Measurements from ENCODE around the gene CD19.
"Not testable (repeated sequence)": the region's sequence is repeated elsewhere in the genome, so short reads cannot be mapped to it uniquely, and the experiment has no call there.

CD19 gene

GRCh38 chr16:28905800-28906372 lies 25.9 kb upstream of the CD19 start:
- no peak for DNase-seq (ENCODE audit: low read depth in 3 of 3)

GRCh38 chr16:28910086-28911031 lies 21.4 kb upstream of the CD19 start:
- DNase-seq (ENCODE audit: low read depth in 3 of 3): no peak

- DNase-seq (ENCODE audit: low read depth in 3 of 3): no peak
These were observed 19.2 kb upstream of the CD19 start for GRCh38 chr16:28912558-28912957.

GRCh38 chr16:28913946-28914724 lies 17.6 kb upstream of the CD19 start:
- no peak for DNase-seq (ENCODE audit: low read depth in 3 of 3)

- DNase-seq (ENCODE audit: low read depth in 3 of 3): no peak
These were observed 16.6 kb upstream of the CD19 start for GRCh38 chr16:28915181-28915580.

GRCh38 chr16:28917095-28917494 lies 14.7 kb upstream of the CD19 start:
- no peak for DNase-seq (ENCODE audit: low read depth in 3 of 3)

- no peak for DNase-seq (ENCODE audit: low read depth in 3 of 3)
These were observed 13.1 kb upstream of the CD19 start for GRCh38 chr16:28918698-28919097.

GRCh38 chr16:28923231-28923587 lies 8.6 kb upstream of the CD19 start:
- no peak for DNase-seq (ENCODE audit: low read depth in 3 of 3)

GRCh38 chr16:28923652-28924398 lies 7.9 kb upstream of the CD19 start:
- DNase-seq (ENCODE audit: low read depth in 3 of 3): no peak

- no peak for DNase-seq (ENCODE audit: low read depth in 3 of 3)
These were observed 7.4 kb upstream of the CD19 start for GRCh38 chr16:28924399-28924761.

GRCh38 chr16:28924762-28925385 lies 6.9 kb upstream of the CD19 start, which contains the start of gene RABEP2:
RABEP2 (minus strand) TSS chr16:28925238; CDS start chr16:28925163, 75 bp downstream.
- DNase-seq (ENCODE audit: low read depth in 3 of 3): peak; percentile 93 to 97 (median 95)

- peak; percentile 58 to 79 (median 76) for DNase-seq (ENCODE audit: low read depth in 3 of 3)
These were observed 6.2 kb upstream of the CD19 start for GRCh38 chr16:28925386-28926228.

GRCh38 chr16:28926284-28926683 lies 5.5 kb upstream of the CD19 start:
- DNase-seq (ENCODE audit: low read depth in 3 of 3): not testable (repeated sequence)

GRCh38 chr16:28927815-28928214 lies 4.0 kb upstream of the CD19 start:
- DNase-seq (ENCODE audit: low read depth in 3 of 3): no peak

GRCh38 chr16:28930203-28930602 lies 1.6 kb upstream of the CD19 start:
- no peak for DNase-seq (ENCODE audit: low read depth in 3 of 3)

GRCh38 chr16:28930652-28931051 lies 1.1 kb upstream of the CD19 start:
- no peak for DNase-seq (ENCODE audit: low read depth in 3 of 3)

GRCh38 chr16:28932339-28933141 lies 769 bp downstream of the CD19 start:
- DNase-seq (ENCODE audit: low read depth in 3 of 3): no peak

GRCh38 chr16:28933171-28933570 lies 1.4 kb downstream of the CD19 start:
- DNase-seq (ENCODE audit: low read depth in 3 of 3): no peak

GRCh38 chr16:28935346-28935745 lies 3.6 kb downstream of the CD19 start:
- DNase-seq (ENCODE audit: low read depth in 3 of 3): no peak
